Measurements from ENCODE around the gene PM20D1.

Gene PM20D1

DNA sequence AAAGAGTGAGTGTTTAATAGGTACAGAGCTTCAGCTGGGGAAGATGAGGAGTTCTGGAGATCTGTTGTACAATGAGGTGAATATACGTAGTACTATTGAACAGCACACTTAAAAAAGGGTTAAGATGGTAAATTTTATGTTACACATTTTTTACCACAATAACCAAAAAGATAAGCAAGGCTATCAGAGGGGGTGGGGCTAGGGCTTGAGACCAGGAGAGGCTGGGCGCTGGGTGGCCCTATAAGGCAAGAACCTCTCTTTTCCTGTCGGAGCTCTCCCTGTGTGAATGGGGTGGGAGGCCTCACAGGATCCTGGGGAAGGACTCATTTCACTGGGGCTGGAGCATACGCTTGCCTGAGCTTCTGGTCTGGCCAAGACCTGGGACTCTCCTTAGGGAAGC lies 45.9 kb downstream of the PM20D1 start:
- no peak for DNase-seq

GRCh38 chr1:205802060-205802459 lies 47.9 kb downstream of the PM20D1 start:
- DNase-seq: no peak

GRCh38 chr1:205800981-205801703 lies 48.8 kb downstream of the PM20D1 start:
- DNase-seq: no peak

DNA sequence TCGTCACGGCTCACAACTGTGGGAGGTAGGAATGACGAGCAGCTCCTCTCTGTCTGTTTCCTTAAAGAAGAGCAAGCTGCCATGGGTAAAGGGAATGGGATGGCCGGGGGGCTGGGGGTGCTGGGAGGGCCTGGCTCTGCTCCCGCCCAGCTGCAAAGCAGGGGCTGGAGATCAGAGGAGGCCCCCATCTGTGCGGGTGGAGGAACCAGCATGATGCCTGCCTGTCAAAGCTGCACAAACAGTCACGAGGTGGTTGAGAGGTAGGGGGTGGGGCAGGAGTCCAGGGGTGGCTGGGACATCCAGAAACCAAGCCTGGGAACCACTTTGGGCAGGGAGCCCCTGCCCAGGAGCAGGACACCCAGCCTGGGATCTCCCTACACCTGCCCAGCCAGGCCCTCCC lies 49.5 kb downstream of the PM20D1 start:
- DNase-seq: no peak

DNA sequence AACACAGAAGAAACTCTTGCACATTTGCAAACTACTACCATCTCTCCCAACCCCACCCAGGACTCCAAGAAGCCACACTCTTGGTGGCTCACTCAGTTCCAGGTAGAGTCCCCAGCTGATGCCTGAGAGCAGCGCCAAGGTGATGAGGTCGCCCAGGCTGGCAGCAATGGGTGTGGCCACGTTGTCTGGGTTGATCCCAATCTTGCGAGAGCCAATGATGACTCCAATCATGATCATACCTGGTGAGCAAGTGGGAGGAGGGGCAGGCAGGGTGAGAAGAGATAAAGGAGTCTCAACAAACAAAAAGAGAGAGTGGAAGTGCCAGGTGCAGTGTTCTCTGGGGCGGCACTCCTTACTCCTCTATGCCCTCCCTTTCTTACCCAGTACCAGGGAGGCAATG lies 51.4 kb downstream of the PM20D1 start:
- DNase-seq: no peak

DNA sequence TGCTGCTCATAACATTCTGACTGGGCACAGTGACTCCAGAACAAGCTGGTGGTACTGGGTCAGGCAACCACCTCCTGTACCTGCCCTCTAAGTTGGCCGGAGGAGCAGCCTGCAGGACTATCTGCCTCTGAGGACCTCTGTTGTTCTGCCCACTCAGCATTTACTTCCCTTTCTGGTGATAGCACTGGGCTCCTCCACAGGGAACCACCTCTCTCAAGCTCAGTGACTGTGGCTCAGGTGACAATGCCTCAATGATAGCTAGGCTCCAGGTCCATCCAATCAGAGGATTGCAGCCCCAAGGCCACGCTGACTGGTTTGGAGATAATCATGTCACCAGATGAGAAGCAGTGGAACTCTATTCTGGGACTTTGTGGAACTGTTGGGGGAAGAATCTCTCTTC lies 52.8 kb downstream of the PM20D1 start:
- no peak for DNase-seq

- no peak for DNase-seq
Observed at GRCh38 chr1:205794011-205794730, 55.8 kb downstream of the PM20D1 start.

- no peak for DNase-seq
Observed at GRCh38 chr1:205792961-205793673, 56.8 kb downstream of the PM20D1 start.

DNA sequence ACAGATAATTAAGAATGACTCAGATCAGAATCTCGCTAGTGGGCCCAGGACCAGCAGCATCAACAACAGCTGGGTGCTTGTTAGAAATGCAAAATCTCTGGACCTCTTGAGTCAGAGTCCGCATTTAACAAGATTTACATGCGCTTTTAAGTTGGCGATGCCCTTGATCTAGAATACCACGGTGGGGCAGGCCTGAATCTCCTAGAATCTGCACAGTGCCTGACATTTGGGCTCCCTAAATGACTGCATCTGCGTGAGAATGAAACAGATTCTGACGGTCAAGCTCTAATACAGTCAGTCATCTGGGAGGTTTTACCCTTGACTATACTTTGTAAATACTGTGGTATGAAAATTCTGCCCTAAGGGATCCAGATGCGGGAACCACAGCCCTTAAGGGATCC lies 57.5 kb downstream of the PM20D1 start:
- no peak for DNase-seq

DNA sequence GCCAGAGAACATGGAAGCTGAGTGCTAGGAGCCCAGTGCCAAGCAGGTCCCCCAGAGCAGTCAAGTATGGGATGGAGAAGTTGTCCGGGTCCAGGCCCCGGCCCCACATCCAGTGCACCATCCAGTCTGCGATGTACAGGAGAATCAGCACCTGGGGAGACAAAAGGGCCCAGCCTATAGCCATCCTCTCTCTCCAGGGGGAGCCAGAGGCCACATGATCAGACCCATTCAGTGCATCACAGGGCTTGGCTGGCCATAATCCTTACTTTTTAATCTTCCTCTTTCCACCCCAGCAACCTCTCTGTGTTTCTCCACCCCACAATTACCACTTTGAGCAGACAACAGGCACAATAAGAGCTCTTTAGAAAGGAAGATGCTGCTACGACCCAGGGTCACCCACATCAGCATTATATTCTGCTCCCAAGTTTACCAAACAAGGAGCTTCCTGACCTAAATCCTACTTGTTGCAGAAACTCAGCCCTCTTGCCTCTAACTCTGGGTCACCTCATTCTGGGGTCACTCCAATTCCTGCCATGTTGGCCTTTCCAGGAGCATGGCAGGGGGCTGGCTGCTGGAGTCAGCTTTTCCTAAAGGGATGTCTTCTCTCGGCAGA lies 58.3 kb downstream of the PM20D1 start:
- peak; percentile 48 for DNase-seq

DNA sequence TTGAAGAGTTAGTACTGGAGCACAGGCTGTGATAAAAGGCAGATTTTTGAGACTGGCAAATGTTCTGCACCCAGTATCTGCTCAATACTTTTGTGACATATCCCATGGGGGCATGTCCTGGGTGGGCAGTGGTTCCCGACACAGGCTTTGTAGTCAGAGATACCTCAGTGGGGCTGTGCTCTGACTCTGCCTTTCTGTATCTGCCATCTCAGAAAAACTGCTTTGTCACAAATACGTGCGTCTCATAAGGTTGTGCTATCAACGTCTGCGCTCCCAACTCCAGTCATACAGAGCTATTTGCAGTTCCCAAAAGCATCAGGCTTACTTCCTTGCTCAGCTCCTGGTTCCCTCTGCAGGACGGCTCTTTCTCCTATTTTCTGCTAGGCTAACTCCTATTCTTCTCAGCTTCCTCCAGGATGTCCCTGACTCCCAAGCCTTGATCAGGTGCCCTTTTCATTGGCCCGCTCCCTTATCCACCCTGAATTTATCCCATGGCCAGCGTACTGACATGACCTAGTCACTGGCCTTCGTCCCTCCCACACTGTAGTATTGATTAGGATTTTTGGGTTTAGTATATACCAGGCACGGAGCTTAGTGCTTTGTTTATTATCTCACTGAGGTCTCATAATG lies 62.5 kb downstream of the PM20D1 start:
- DNase-seq: no peak

GRCh38 chr1:205786601-205787000 lies 63.3 kb downstream of the PM20D1 start:
- no peak for DNase-seq

GRCh38 chr1:205785446-205785845 lies 64.5 kb downstream of the PM20D1 start:
- no peak for DNase-seq

DNA sequence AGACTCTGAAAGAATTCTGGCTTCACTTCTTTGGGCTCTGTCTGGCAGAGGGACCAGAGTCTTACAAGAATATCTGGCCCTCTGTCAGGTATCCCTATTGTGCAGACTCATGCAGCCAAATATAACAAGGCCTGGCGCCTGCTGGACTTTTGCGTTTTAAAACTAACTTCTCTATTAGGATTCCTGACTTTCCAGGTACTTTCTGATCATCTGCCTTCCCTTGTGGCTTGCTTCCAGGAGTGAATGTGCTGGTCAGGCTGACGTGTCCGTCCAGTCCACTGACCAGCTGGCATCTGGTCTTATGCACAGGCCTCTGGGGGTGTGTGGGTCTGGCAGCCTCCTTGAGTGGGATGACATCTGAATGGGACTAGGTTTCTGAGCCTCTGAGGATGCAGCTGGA lies 66.0 kb downstream of the PM20D1 start:
- DNase-seq: no peak

- no peak for DNase-seq
Observed at GRCh38 chr1:205783433-205783795, 66.5 kb downstream of the PM20D1 start.

DNA sequence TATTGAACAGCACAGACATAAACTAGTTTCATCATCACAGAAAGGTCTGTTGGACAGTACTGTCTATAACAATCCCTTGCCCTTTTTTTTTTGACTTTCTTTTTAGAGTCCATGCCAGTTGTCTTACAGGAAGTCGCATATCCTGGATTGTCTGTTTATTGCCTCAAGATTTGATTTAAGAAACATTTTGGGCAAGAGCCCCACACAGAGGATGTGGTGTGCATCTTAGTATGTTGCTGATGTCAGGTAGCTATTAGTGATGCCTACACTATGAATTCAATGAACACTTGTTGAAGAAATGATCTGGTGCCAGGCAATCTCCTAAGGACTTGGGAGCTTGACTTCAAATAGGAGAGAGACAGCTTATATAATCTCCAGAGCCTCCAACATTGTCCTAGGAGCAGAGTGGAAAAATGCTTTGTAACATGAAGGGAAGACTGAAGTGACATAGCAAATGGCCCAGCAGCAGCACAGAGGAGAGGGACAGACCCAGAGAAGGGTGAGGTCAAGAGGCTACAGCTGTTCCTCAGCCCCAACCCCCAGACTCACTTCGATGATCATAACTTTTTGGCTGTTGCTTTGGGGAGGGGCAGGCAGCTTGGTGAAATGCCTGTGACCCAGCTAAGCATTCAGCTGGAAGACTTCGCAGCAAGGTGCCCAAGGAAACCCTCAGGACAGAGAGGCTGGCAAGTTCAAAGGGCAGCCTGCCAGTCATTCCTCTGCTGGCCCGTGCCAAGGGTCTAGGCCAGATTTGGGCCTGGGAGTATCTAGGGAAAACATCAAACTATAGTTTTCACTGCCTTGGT lies 67.1 kb downstream of the PM20D1 start:
- no peak for DNase-seq

DNA sequence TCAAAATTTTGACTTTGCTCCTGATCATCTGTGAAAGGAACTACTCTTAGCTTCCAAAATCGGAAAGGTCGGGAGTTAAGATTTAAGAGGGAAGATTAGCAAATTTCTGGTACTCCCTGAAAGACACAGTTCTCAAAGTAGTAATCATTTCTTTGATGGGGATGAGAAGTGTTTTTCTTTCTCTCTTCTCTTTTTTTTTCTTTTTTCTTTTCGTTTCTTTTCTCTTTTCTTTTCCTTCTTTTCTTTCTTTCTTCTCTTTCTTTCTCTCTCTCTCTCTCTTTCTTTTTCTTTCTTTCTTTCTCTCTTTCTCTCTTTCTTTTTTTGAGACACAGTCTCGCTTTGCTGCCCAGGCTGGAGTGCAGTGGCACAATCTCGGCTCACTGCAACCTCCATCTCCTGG lies 69.6 kb downstream of the PM20D1 start:
- no peak for DNase-seq

Measured in fibroblast of skin of right quadriceps (primary cell).